HEK293 (cell line): ENCODE measurements around the gene HOXB4.
A peak's percentile ranks its signal among the peaks of the same experiment; 100 is the strongest.

Experiments
- KLF16 ChIP-seq: fragments of 450-650 bp; formaldehyde crosslinking; IDR thresholded peaks from 2 replicates; pipeline ENCODE4 v1.5.1; 2017; ENCODE audit warnings: missing biosample characterization, missing genetic modification characterization
- KLF17 ChIP-seq: fragments of 450-650 bp; formaldehyde crosslinking; IDR thresholded peaks from 2 replicates; pipeline ENCODE4 v1.5.1; 2016; ENCODE audit warnings: missing biosample characterization, missing genetic modification characterization
- YY1 ChIP-seq: fragments of 450-650 bp; formaldehyde crosslinking; IDR thresholded peaks from 2 replicates; pipeline ENCODE4 v1.5.1; 2018; ENCODE audit warnings: missing biosample characterization, missing genetic modification characterization
- ZBTB7A ChIP-seq: fragments of 450-650 bp; formaldehyde crosslinking; IDR thresholded peaks from 2 replicates; pipeline ENCODE4 v1.5.1; 2016; ENCODE audit warnings: low read depth, missing biosample characterization, missing genetic modification characterization
- ZNF248 ChIP-seq: fragments of 450-650 bp; formaldehyde crosslinking; IDR thresholded peaks from 2 replicates; pipeline ENCODE4 v1.5.1; 2017; ENCODE audit warnings: missing biosample characterization, missing genetic modification characterization
- ZNF311 ChIP-seq: fragments of 450-650 bp; formaldehyde crosslinking; IDR thresholded peaks from 2 replicates; pipeline ENCODE4 v1.5.1; 2017; ENCODE audit warnings: missing biosample characterization, missing genetic modification characterization, borderline replicate concordance
- ZNF473 ChIP-seq: fragments of 450-650 bp; formaldehyde crosslinking; IDR thresholded peaks from 2 replicates; pipeline ENCODE4 v1.5.1; 2017; ENCODE audit warnings: missing biosample characterization, missing genetic modification characterization
- ZNF514 ChIP-seq: fragments of 450-650 bp; formaldehyde crosslinking; IDR thresholded peaks from 2 replicates; pipeline ENCODE4 v1.5.1; 2016; ENCODE audit warnings: missing biosample characterization, missing genetic modification characterization
- ZNF530 ChIP-seq: fragments of 450-650 bp; formaldehyde crosslinking; IDR thresholded peaks from 2 replicates; pipeline ENCODE4 v1.5.1; 2016; ENCODE audit warnings: low read depth, missing biosample characterization, missing genetic modification characterization
- ZNF792 ChIP-seq: fragments of 450-650 bp; formaldehyde crosslinking; IDR thresholded peaks from 2 replicates; pipeline ENCODE4 v1.5.1; 2016; ENCODE audit warnings: missing biosample characterization, missing genetic modification characterization
- TF ChIP-seq, protein P1 (sequence below): fragments of 450-650 bp; formaldehyde crosslinking; IDR thresholded peaks from 2 replicates; pipeline ENCODE4 v1.5.1; 2016; ENCODE audit warnings: missing biosample characterization, missing genetic modification characterization
- TF ChIP-seq, protein P2 (sequence below): fragments of 450-650 bp; formaldehyde crosslinking; IDR thresholded peaks from 2 replicates; pipeline ENCODE4 v1.5.1; 2016; ENCODE audit warnings: missing biosample characterization, missing genetic modification characterization

DNA sequence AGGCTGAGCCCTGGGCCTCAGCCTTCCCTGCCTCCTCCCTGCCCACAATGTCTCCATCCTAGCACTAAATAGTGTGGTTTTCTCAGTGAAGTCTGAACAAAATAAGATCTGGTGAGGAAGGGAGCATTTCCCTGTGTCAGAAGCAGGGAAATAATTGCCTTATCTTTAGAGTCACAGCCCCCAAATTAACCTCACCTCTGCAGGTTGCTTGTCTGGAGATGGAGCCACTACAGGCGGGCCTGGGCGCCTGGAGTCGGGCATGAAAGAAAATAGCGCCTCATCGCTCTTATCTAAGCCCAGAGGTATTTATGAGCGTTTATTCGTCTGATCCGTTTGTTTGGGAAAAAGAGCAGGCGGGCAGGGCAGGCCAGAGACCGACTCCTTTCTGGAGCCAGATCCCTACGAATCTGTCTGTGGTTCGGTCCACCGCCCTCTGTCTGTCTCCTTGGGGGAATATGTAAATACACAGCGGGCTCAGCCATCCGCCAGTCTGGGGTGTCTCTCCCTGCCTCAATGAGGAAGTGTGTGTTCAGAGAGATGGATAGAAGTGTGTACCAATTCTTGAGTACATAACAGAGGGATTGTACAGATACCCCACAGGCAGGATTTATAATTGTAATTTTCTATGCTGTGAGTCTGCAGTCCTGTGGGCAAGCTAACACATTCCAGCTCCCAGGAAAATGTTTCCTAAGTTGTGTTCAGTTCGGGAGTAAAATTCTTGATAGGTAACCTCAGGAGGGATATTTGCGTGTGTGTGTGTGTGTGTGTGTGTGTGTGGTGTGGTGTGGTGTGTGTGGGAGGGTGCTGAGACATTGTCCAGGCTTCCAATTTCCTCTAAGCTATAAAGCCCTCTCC, 22.3 kb upstream of the HOXB4 start:
- no peak for TF ChIP-seq KLF16 (tag by site-specific recombination)
- no peak for TF ChIP-seq ZBTB7A (tag by site-specific recombination)
- TF ChIP-seq KLF17 (tag by site-specific recombination): no peak
- TF ChIP-seq ZNF248 (tag by site-specific recombination): no peak
- TF ChIP-seq ZNF311 (tag by site-specific recombination): no peak
- no peak; the same call in 1 of the 2 replicates for TF ChIP-seq ZNF792
- TF ChIP-seq, protein P1, sequence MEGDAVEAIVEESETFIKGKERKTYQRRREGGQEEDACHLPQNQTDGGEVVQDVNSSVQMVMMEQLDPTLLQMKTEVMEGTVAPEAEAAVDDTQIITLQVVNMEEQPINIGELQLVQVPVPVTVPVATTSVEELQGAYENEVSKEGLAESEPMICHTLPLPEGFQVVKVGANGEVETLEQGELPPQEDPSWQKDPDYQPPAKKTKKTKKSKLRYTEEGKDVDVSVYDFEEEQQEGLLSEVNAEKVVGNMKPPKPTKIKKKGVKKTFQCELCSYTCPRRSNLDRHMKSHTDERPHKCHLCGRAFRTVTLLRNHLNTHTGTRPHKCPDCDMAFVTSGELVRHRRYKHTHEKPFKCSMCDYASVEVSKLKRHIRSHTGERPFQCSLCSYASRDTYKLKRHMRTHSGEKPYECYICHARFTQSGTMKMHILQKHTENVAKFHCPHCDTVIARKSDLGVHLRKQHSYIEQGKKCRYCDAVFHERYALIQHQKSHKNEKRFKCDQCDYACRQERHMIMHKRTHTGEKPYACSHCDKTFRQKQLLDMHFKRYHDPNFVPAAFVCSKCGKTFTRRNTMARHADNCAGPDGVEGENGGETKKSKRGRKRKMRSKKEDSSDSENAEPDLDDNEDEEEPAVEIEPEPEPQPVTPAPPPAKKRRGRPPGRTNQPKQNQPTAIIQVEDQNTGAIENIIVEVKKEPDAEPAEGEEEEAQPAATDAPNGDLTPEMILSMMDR (tag by site-specific recombination): peak; percentile 33; the same call in 1 of the 2 replicates
- TF ChIP-seq ZNF473 (tag by site-specific recombination): no peak
- TF ChIP-seq YY1 (tag by site-specific recombination): no peak
- no peak for TF ChIP-seq ZNF530 (tag by site-specific recombination)
- TF ChIP-seq ZNF514: no peak
- TF ChIP-seq, protein P2, sequence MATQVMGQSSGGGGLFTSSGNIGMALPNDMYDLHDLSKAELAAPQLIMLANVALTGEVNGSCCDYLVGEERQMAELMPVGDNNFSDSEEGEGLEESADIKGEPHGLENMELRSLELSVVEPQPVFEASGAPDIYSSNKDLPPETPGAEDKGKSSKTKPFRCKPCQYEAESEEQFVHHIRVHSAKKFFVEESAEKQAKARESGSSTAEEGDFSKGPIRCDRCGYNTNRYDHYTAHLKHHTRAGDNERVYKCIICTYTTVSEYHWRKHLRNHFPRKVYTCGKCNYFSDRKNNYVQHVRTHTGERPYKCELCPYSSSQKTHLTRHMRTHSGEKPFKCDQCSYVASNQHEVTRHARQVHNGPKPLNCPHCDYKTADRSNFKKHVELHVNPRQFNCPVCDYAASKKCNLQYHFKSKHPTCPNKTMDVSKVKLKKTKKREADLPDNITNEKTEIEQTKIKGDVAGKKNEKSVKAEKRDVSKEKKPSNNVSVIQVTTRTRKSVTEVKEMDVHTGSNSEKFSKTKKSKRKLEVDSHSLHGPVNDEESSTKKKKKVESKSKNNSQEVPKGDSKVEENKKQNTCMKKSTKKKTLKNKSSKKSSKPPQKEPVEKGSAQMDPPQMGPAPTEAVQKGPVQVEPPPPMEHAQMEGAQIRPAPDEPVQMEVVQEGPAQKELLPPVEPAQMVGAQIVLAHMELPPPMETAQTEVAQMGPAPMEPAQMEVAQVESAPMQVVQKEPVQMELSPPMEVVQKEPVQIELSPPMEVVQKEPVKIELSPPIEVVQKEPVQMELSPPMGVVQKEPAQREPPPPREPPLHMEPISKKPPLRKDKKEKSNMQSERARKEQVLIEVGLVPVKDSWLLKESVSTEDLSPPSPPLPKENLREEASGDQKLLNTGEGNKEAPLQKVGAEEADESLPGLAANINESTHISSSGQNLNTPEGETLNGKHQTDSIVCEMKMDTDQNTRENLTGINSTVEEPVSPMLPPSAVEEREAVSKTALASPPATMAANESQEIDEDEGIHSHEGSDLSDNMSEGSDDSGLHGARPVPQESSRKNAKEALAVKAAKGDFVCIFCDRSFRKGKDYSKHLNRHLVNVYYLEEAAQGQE (tag by site-specific recombination): no peak
